CD4-positive, CD25-positive, alpha-beta regulatory T cell (primary cell): ENCODE measurements around the gene RTL5. TPM values are rescaled to one million over a fixed set of nuclear protein-coding genes. Genes with fewer than 3 reads are reported as not detected.

Experiments
- ATAC-seq, 2 donors: fragments of 150-1000 bp; cut with Tn5 transposase; one replicate each; pipeline ENCODE4 v1.10.0; 2021; ENCODE audit warnings: low read depth in 2 of 2, moderate number of reproducible peaks in 2 of 2, moderate library complexity in 1 of 2
- DNase-seq, 3 donors: peaks; one replicate each; pipeline versions ENCODE4 v3.0.0 to v3.0.0-alpha.2; 2012 to 2022; ENCODE audit warnings: mixed read lengths in 1 of 3
- H3K27ac ChIP-seq: one replicate; pipeline ENCODE4 v1.7.0; 2013; ENCODE audit warnings: mild to moderate bottlenecking, low read length; ENCODE audit not compliant: insufficient read depth, poor library complexity, severe bottlenecking
- H3K27me3 ChIP-seq: one replicate; pipeline ENCODE4 v1.7.0; 2013; ENCODE audit warnings: low read length; ENCODE audit not compliant: control insufficient read depth, insufficient read depth
- H3K36me3 ChIP-seq: one replicate; pipeline ENCODE4 v1.7.0; 2013; ENCODE audit warnings: mild to moderate bottlenecking, low read length, moderate library complexity; ENCODE audit not compliant: control insufficient read depth, insufficient read depth
- H3K4me1 ChIP-seq: 2 replicates; pipeline ENCODE4 v1.7.0; 2013; ENCODE audit warnings: mild to moderate bottlenecking, low read length; ENCODE audit not compliant: insufficient read depth, control insufficient read depth, poor library complexity, severe bottlenecking
- H3K4me3 ChIP-seq: one replicate; pipeline ENCODE4 v1.7.0; 2013; ENCODE audit warnings: low read depth, mild to moderate bottlenecking, low read length, moderate library complexity
- H3K9me3 ChIP-seq, 2 experiments: 1 replicate in 1 of 2; 2 replicates in 1 of 2; pipeline ENCODE4 v1.7.0; 2013; ENCODE audit warnings: low read length in 2 of 2, mild to moderate bottlenecking in 1 of 2, moderate library complexity in 1 of 2; ENCODE audit not compliant: control insufficient read depth in 2 of 2
- H3K27ac Mint-ChIP-seq, 3 donors: one replicate each; pipeline ENCODE4 v1.8.0; 2020 to 2022; ENCODE audit warnings: mild to moderate bottlenecking in 3 of 3, mixed read lengths in 3 of 3, moderate library complexity in 2 of 3
- H3K27me3 Mint-ChIP-seq: one replicate; pipeline ENCODE4 v1.8.0; 2022; ENCODE audit warnings: mild to moderate bottlenecking, mixed read lengths
- H3K36me3 Mint-ChIP-seq: one replicate; pipeline ENCODE4 v1.8.0; 2020; ENCODE audit warnings: mixed read lengths
- H3K4me1 Mint-ChIP-seq, 4 donors: one replicate each; pipeline ENCODE4 v1.8.0; 2020 to 2022; ENCODE audit warnings: mixed read lengths in 4 of 4, mild to moderate bottlenecking in 1 of 4
- H3K4me3 Mint-ChIP-seq, 4 donors: one replicate each; pipeline ENCODE4 v1.8.0; 2020 to 2022; ENCODE audit warnings: mild to moderate bottlenecking in 4 of 4, mixed read lengths in 4 of 4, moderate library complexity in 3 of 4
- H3K9me3 Mint-ChIP-seq, 7 donors: one replicate each; pipeline ENCODE4 v1.8.0; 2020 to 2022; ENCODE audit warnings: mixed read lengths in 7 of 7, mild to moderate bottlenecking in 3 of 7, moderate library complexity in 2 of 7
- polyA plus RNA-seq, 4 donors: library from polyadenylated mRNA; unstranded; fragments of 300-500 nt; fragmentation: Illumina TruSeq; gene quantifications; one replicate each; pipeline ENCODE4 v1.2.3, GENCODE V29; 2021
- total RNA-seq: library from RNA; stranded (reverse); gene quantifications from one replicate; pipeline ENCODE4 v1.2.3, GENCODE V29; 2022

RTL5 gene
- total and polyA plus RNA-seq, 5 donors from 2014 or later, result 0.05 to 1.1 (median 0.09) TPM; not detected in 2

GRCh38 chrX:72080800-72081199, 50.9 kb downstream of the RTL5 start:
- Histone ChIP-seq H3K4me1 (no peaks in the 10 kb centered on the region), H3K4me3 (no peak overlapping the region), H3K27ac (no peak overlapping the region), H3K9me3 (no peaks in the 10 kb centered on the region), H3K36me3 (no peaks in the 10 kb centered on the region), H3K27me3 (no peaks in the 10 kb centered on the region)
- Mint-ChIP-seq H3K4me1 (peaks cover 0 to 17% (median 6%) of the 10 kb centered on the region in 4 donors), H3K4me3 (no peak overlapping the region), H3K27me3 (no peaks in the 10 kb centered on the region), H3K36me3 (no peaks in the 10 kb centered on the region), H3K9me3 (peaks cover 0 to 3% (median 0%) of the 10 kb centered on the region in 7 donors), H3K27ac (no peak overlapping the region)
- no peak for DNase-seq
- ATAC-seq, result no peak

- H3K4me1 Mint-ChIP-seq, result peaks cover 0 to 17% (median 6%) of the 10 kb centered on the region in 4 donors
- H3K27me3 ChIP-seq, result no peaks in the 10 kb centered on the region
- H3K4me1 ChIP-seq, result no peaks in the 10 kb centered on the region
- H3K4me3 Mint-ChIP-seq, result peak overlapping the region in 1 of 4 donors; percentile 40
- DNase-seq (no peak), ATAC-seq (no peak)
- H3K9me3 ChIP-seq, result no peaks in the 10 kb centered on the region
- H3K27me3 Mint-ChIP-seq, result no peaks in the 10 kb centered on the region
- H3K36me3 Mint-ChIP-seq, result no peaks in the 10 kb centered on the region
- H3K36me3 ChIP-seq, result no peaks in the 10 kb centered on the region
- H3K27ac ChIP-seq, result no peak overlapping the region
- H3K27ac Mint-ChIP-seq, result no peak overlapping the region
- peaks cover 0 to 3% (median 0%) of the 10 kb centered on the region in 7 donors for H3K9me3 Mint-ChIP-seq
- no peak overlapping the region for H3K4me3 ChIP-seq
Measured at GRCh38 chrX:72080150-72080549, 51.6 kb downstream of the RTL5 start.

GRCh38 chrX:72079607-72080006, 52.1 kb downstream of the RTL5 start:
- Histone ChIP-seq H3K36me3 (no peaks in the 10 kb centered on the region), H3K4me1 (no peaks in the 10 kb centered on the region), H3K4me3 (no peak overlapping the region), H3K27me3 (no peaks in the 10 kb centered on the region), H3K9me3 (no peaks in the 10 kb centered on the region), H3K27ac (no peak overlapping the region)
- H3K9me3 Mint-ChIP-seq, result peaks cover 0 to 3% (median 0%) of the 10 kb centered on the region in 7 donors
- H3K4me3 Mint-ChIP-seq, result no peak overlapping the region
- H3K27me3 Mint-ChIP-seq, result no peaks in the 10 kb centered on the region
- no peaks in the 10 kb centered on the region for H3K36me3 Mint-ChIP-seq
- ATAC-seq (no peak), DNase-seq (no peak)
- H3K4me1 Mint-ChIP-seq, result peaks cover 0 to 17% (median 6%) of the 10 kb centered on the region in 4 donors
- no peak overlapping the region for H3K27ac Mint-ChIP-seq

- no peaks in the 10 kb centered on the region for H3K9me3 ChIP-seq
- H3K4me3 ChIP-seq, result no peak overlapping the region
- Mint-ChIP-seq H3K9me3 (peaks cover 0 to 3% (median 0%) of the 10 kb centered on the region in 7 donors), H3K27ac (peak overlapping the region in 1 of 3 donors; percentile 75), H3K4me3 (no peak overlapping the region), H3K36me3 (no peaks in the 10 kb centered on the region), H3K27me3 (no peaks in the 10 kb centered on the region), H3K4me1 (peaks cover 0 to 17% (median 6%) of the 10 kb centered on the region in 4 donors)
- DNase-seq, result no peak
- no peak overlapping the region for H3K27ac ChIP-seq
- no peaks in the 10 kb centered on the region for H3K4me1 ChIP-seq
- H3K36me3 ChIP-seq, result no peaks in the 10 kb centered on the region
- no peaks in the 10 kb centered on the region for H3K27me3 ChIP-seq
- ATAC-seq, result no peak
Measured at GRCh38 chrX:72078411-72078810, 53.3 kb downstream of the RTL5 start.

Other genes with a start within 250 kb of the RTL5 start
- 6.7 TPM for gene NHSL2, start 221.1 kb downstream of the RTL5 start, total RNA-seq
- 1 to 10 TPM; 1.5 to 5.9 (median 2.1) TPM for gene NHSL2, start 221.1 kb downstream of the RTL5 start, polyA plus RNA-seq
- 2.6 TPM for gene PIN4, start 49.8 kb upstream of the RTL5 start, total RNA-seq
- 10 to 100 TPM; 26.6 to 36.5 (median 31.3) TPM for gene PIN4, start 49.8 kb upstream of the RTL5 start, polyA plus RNA-seq
- gene ERCC6L, start 107.1 kb upstream of the RTL5 start, total RNA-seq, result 0.64 TPM
- under 1 TPM; 0.52 to 0.94 (median 0.64) TPM for gene ERCC6L, start 107.1 kb upstream of the RTL5 start, polyA plus RNA-seq
- gene RPS4X, start 145.3 kb upstream of the RTL5 start, total RNA-seq, result 1,376 TPM
- 100 to 1,000 TPM; 478 to 996 (median 885) TPM for gene RPS4X, start 145.3 kb upstream of the RTL5 start, polyA plus RNA-seq
- 1.4 TPM for gene CITED1, start 174.0 kb upstream of the RTL5 start, total RNA-seq
- not detected for gene CITED1, start 174.0 kb upstream of the RTL5 start, polyA plus RNA-seq